Heart right ventricle (tissue), 16 donors: ENCODE results near the gene OR2A2. TPM values are rescaled to one million over a fixed set of nuclear protein-coding genes. Genes with fewer than 3 reads are reported as not detected.

Experiments
- ATAC-seq, 8 donors: fragments of 200-7000 bp; cut with Tn5 transposase; one replicate each; pipeline ENCODE4 v1.9.1; 2020; ENCODE audit warnings: mild to moderate bottlenecking in 8 of 8, moderate library complexity in 8 of 8, moderate number of reproducible peaks in 1 of 8
- DNase-seq, 2 donors: peaks; one replicate each; pipeline ENCODE4 v3.0.0-alpha.2; 2020
- H3K27ac ChIP-seq, 10 donors: fragments of 200-600 bp; sonication (generic) in 2 of 10; one replicate each; pipeline versions ENCODE4 v1.5.0 to v1.8.0; 2020 to 2022; ENCODE audit warnings: mild to moderate bottlenecking in 3 of 10
- H3K27me3 ChIP-seq, 7 donors: fragments of 200-600 bp; one replicate each; pipeline ENCODE4 v1.8.0; 2021 to 2022; ENCODE audit warnings: mild to moderate bottlenecking in 2 of 7
- H3K36me3 ChIP-seq, 9 donors: fragments of 200-600 bp; sonication (generic) in 1 of 9; one replicate each; pipeline versions ENCODE4 v1.5.0 to v1.8.0; 2020 to 2022; ENCODE audit warnings: mild to moderate bottlenecking in 2 of 9
- H3K4me1 ChIP-seq, 9 donors: fragments of 200-600 bp; sonication (generic) in 1 of 9; one replicate each; pipeline versions ENCODE4 v1.5.0 to v1.8.0; 2020 to 2022; ENCODE audit warnings: mild to moderate bottlenecking in 4 of 9
- H3K4me3 ChIP-seq, 10 donors: fragments of 200-600 bp; sonication (generic) in 2 of 10; one replicate each; pipeline versions ENCODE4 v1.5.0 to v1.8.0; 2020 to 2022; ENCODE audit warnings: mild to moderate bottlenecking in 7 of 10, moderate library complexity in 2 of 10
- H3K9me3 ChIP-seq, 11 donors: fragments of 200-600 bp in 10 of 11; sonication (generic) in 2 of 11; one replicate each; pipeline versions ENCODE4 v1.5.0 to v1.8.0; 2013 to 2022; ENCODE audit warnings: mild to moderate bottlenecking in 2 of 11, control low read depth in 1 of 11, moderate library complexity in 1 of 11
- WGBS, 2 donors: extraction: QIAGEN DNeasy Blood & Tissue Kit; methylation state at CpG; one replicate each; pipeline ENCODE4 v1.1.7; 2013; ENCODE audit warnings: inconsistent platforms in 1 of 2; 5-methylcytosine and 5-hydroxymethylcytosine counted together
- intact Hi-C, 10 donors: fragments of 100-400 bp; cut with DNase I; formaldehyde crosslinking; loops; one replicate each; pipeline versions ENCODE4 v1.11.1 to v1.14.2; 2022
- polyA plus RNA-seq, 2 donors: library from polyadenylated mRNA; stranded (reverse); fragments of 200-250 nt; gene quantifications; one replicate each; pipeline ENCODE4 v1.2.3, GENCODE V29; 2013
- total RNA-seq, 10 donors: library from RNA; stranded (reverse); fragmentation: NEBNext Ultra II Directional in 3 of 10; extraction: Animal tissue kit (Norgen Biotek cat#: 25700) in 3 of 10; gene quantifications; one replicate each; pipeline versions ENCODE4 v1.2.1 to v1.2.4, GENCODE V29; 2021 to 2023
- TF ChIP-seq, protein P1 (sequence below), 9 donors: fragments of 200-600 bp; sonication (generic) in 2 of 9; IDR thresholded peaks; one replicate each; pipeline versions ENCODE4 v1.5.0 to v1.8.0; 2021 to 2022; ENCODE audit warnings: antibody characterized with exemption in 9 of 9, mild to moderate bottlenecking in 5 of 9, moderate library complexity in 1 of 9
- donor health status: Arrhythmogenic right ventricular cardiomyopathy.
- donor health status: ischemic (EF 13 %, LVEDD 7.1; RV severe dilation, severe dysfunction).
- donor health status: healthy with polysubstance abuse.
- donor health status: DM: no; HTN: yes; CAD: no.
- donor health status: DM: no; HTN: no; CAD: no.
- donor health status: ischemic (EF 25% LVEDD 6.9; RV normal size, moderate dysfunction).
- donor health status: ischemic (EF 25% LVEDD 5.7; RV mildly dilated, moderate dysfunction).
- donor health status: healthy.
- donor health status: DM: yes; HTN: yes; CAD: no.
- donor health status: Ischemic cardiomyopathy.
- donor health status: ischemic (EF 35%, LVEDD 5.7; RV mildly dilated, moderate dysfunction).
- donor health status: nonischemic (EF 11% LVEDD 7.7; RV severe dilation, severe dysfunction).
- donor health status: DM: yes; HTN: yes; CAD: no.
- donor health status: PGD.
- donor health status: ischemic (EF 29% LVEDD 5.4; RV normal size, mild dysfunction).
- donor health status: nonischemic (EF 23%, LVEDD 6.1; RV moderate dilation, normal function).

Gene OR2A2
- total and polyA plus RNA-seq, 12 donors: not detected

GRCh38 chr7:144133307-144133706 lies 23.9 kb downstream of the OR2A2 start:
- H3K27me3 ChIP-seq: no peaks in the 10 kb centered on the region
- DNase-seq (no peak), ATAC-seq (no peak)
- intact Hi-C loops: no loop called here
- WGBS, 2 donors: 83 to 90% methylated on average over 6 of the region's 6 CpGs
- no peaks in the 10 kb centered on the region for H3K9me3 ChIP-seq
- H3K27ac ChIP-seq: no peak overlapping the region
- TF ChIP-seq, protein P1, sequence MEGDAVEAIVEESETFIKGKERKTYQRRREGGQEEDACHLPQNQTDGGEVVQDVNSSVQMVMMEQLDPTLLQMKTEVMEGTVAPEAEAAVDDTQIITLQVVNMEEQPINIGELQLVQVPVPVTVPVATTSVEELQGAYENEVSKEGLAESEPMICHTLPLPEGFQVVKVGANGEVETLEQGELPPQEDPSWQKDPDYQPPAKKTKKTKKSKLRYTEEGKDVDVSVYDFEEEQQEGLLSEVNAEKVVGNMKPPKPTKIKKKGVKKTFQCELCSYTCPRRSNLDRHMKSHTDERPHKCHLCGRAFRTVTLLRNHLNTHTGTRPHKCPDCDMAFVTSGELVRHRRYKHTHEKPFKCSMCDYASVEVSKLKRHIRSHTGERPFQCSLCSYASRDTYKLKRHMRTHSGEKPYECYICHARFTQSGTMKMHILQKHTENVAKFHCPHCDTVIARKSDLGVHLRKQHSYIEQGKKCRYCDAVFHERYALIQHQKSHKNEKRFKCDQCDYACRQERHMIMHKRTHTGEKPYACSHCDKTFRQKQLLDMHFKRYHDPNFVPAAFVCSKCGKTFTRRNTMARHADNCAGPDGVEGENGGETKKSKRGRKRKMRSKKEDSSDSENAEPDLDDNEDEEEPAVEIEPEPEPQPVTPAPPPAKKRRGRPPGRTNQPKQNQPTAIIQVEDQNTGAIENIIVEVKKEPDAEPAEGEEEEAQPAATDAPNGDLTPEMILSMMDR (IDR thresholded peaks at IDR 0.05): no peak
- H3K4me3 ChIP-seq: no peak overlapping the region
- no peaks in the 10 kb centered on the region for H3K4me1 ChIP-seq
- H3K36me3 ChIP-seq: no peaks in the 10 kb centered on the region

GRCh38 chr7:144134116-144134515 lies 24.7 kb downstream of the OR2A2 start:
- no peaks in the 10 kb centered on the region for H3K27me3 ChIP-seq
- H3K27ac ChIP-seq: no peak overlapping the region
- H3K36me3 ChIP-seq: no peaks in the 10 kb centered on the region
- no peaks in the 10 kb centered on the region for H3K9me3 ChIP-seq
- no peaks in the 10 kb centered on the region for H3K4me1 ChIP-seq
- no peak for DNase-seq
- 56 to 68% methylated on average over 1 of the region's 1 CpG for WGBS, 2 donors
- no peak for ATAC-seq
- no peak overlapping the region for H3K4me3 ChIP-seq
- intact Hi-C loops: no loop called here
- TF ChIP-seq, protein P1 (IDR thresholded peaks at IDR 0.05): no peak

GRCh38 chr7:144137501-144137900 lies 28.1 kb downstream of the OR2A2 start:
- no peak for ATAC-seq
- no peak for DNase-seq
- TF ChIP-seq, protein P1 (IDR thresholded peaks at IDR 0.05): no peak
- H3K27ac ChIP-seq: no peak overlapping the region
- no peaks in the 10 kb centered on the region for H3K36me3 ChIP-seq
- intact Hi-C loops: no loop called here
- no peak overlapping the region for H3K4me3 ChIP-seq
- H3K9me3 ChIP-seq: no peaks in the 10 kb centered on the region
- 71 to 78% methylated on average over 1 of the region's 1 CpG for WGBS, 2 donors
- no peaks in the 10 kb centered on the region for H3K27me3 ChIP-seq
- H3K4me1 ChIP-seq: no peaks in the 10 kb centered on the region

DNA sequence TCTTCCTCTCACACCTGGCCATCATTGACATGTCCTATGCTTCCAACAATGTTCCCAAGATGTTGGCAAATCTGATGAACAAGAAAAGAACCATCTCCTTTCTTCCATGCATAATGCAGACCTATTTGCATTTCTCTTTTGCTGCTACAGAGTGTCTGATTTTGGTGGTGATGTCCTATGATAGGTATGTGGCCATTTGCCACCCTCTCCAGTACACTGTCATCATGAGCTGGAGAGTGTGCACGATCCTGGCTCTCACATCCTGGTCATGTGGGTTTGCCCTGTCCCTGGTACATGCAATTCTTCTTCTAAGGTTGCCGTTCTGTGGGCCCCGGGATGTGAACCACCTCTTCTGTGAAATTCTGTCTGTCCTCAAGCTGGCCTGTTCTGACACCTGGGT lies 32.8 kb downstream of the OR2A2 start:
- DNase-seq: no peak
- H3K4me1 ChIP-seq: no peaks in the 10 kb centered on the region
- no peak for ATAC-seq
- peaks cover 0 to 16% (median under 1%) of the 10 kb centered on the region in 11 donors for H3K9me3 ChIP-seq
- intact Hi-C loops: no loop called here
- TF ChIP-seq, protein P1 (IDR thresholded peaks at IDR 0.05): no peak
- 79 to 82% methylated on average over 3 of the region's 3 CpGs for WGBS, 2 donors
- H3K36me3 ChIP-seq: no peaks in the 10 kb centered on the region
- H3K4me3 ChIP-seq: no peak overlapping the region
- H3K27ac ChIP-seq: no peak overlapping the region
- H3K27me3 ChIP-seq: no peaks in the 10 kb centered on the region
